GM11168 (cell line): ENCODE data around the gene RBBP8.
"Not testable (repeated sequence)": the region's sequence is repeated elsewhere in the genome, so short reads cannot be mapped to it uniquely, and the experiment has no call there.

Experiments
- in situ Hi-C: fragments of 300-500 bp; cut with MboI; formaldehyde crosslinking; loops from one replicate; pipeline ENCODE4 v1.12.0; 2022; ENCODE audit warnings: low sequenced_read_pairs; ENCODE audit not compliant: unreplicated experiment

Gene RBBP8

DNA sequence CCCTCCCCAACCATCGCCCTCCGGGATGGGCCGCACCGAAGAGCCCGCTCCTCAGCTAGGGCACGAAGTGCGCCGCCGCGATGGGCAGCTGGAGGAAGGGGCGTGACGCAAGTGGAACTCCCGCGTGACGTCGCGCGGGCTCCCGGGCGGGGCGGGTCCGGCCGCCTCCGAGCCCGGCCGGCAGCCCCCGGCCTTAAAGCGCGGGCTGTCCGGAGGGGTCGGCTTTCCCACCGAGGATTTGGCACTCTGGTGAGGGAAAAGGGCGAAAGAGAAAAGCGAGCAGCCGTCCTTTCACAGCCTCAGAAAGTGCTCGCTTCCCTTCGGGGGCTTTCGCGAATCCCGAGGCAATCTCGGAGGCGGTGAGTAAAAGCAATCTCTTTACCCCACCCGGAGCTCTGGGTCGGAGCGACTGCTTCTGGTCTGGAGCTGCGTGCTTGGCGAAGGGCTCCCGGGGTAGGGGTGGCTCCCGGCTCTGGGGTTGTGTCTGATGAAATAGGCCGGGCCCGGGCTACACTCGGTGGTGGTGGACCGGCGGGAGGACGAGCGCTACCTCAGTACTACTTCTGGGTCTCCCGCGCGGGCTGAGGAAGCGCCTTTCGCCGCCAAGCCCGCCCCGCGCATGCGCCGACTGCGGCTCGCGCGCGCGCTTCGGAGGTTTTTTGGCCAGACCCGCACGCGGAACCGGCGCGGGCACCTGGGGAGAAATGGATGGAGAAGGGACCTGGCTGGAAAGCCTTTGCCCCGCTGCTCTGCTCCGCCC lies at the start of gene RBBP8:
Gene RBBP8, plus strand, starts transcription at position 123 of the 760 bp plus-strand sequence. CDS start 3,524 bp downstream, outside the sequence.
- in situ Hi-C loops, result no loop called here

DNA sequence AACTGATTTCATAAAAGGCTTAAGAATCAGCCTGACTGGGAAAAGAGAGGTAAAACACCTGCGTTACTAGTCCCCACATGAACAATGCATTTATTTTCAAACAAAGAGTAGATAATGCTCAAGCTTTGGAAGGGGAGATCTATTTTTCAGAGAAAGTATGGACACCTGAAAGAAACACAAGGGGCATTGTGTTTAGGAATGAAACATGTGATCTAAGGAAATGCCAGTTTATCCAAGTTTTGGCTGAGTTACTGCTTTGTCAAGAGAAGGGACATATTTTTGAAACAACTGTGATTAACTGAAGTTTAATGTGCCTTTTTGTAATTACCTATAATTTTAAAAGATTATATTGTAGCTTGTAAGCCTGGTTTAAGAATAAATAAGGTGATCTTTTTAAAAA lies 49.3 kb upstream of the RBBP8 start:
- in situ Hi-C loops, result no loop called here

DNA sequence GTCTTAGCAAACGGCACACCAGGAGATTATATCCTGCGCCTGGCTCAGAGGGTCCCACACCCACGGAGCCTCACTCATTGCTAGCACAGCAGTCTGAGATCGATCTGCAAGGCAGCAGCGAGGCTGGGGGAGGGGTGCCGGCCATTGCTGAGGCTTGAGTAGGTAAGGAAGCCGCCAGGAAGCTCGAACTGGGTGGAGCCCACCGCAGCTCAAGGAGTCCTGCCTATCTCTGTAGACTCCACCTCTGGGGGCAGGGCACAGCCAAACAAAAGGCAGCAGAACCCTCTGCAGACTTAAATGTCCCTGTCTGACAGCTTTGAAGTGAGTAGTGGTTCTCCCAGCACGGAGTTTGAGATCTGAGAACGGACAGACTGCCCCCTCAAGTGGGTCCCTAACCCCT lies 47.4 kb upstream of the RBBP8 start:
- in situ Hi-C loops, result not testable (repeated sequence)

DNA sequence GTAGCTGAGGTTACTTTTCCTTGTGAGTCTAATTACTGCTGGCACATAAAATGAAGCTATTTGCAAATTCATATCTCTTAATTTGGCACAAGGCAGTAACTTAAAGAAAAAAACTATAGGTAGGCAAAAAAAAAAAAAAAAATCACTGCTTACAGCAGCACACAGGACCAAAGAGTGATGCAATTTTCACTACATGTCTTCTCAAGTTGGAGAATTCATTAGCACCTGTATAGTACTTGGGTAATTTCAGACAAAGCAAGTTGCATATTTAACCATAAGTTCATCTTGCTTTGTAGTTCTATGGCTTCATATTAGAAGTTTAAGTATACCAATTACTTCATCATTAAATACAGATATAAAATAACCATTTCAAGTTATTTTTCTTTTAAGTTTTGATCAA lies 33.7 kb upstream of the RBBP8 start:
- in situ Hi-C loops, result no loop called here

DNA sequence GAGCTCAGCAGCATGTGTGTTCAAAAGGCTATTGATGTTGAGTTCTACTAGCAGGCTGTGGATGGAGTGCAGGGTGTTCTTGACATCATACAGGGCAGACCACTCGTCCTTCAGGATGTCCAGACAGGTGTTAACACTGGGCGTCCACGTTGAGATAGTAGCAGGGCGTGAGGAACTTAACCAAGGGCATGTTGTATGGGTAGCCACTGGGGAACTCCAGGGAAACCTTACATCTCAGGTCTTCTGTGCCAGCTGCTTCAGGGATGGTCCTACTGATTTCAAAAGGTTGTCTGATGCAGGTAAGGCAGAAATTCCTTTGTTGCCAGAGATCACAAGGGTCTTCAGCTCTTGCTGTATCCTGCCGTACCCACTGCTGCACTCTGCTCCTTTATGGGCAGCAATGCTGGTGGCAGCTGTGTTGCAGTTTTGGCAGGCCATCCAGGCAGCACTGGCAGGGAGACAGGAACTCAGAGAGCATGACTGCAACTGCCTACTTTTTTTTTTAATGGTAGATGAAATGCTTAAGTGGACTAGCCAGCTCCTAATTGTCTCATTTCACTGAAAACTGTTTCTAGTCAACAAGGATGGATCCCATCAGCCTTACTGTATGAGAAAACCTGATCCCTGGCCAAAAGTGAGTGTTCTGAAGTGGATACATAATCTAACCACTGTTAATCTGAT lies 32.4 kb upstream of the RBBP8 start:
- in situ Hi-C loops, result no loop called here

DNA sequence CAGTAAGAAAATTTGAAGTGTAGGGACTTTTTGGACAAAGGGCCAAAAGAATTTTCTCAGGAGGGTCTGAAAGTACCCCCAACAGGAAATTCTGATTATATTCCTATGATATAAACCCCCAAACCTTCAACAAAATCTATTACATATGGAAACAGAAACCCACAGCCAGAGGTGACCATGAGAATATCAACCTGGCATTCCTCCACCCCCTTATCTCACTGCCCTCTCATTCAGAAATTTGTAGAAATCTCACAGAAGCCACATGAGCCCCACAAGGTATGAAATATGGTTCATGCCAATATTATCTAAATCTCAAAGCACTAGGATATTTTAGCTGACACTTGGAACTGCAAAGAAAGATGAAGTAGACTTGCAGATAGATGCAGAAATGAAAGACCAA lies 31.0 kb upstream of the RBBP8 start:
- in situ Hi-C loops, result no loop called here

DNA sequence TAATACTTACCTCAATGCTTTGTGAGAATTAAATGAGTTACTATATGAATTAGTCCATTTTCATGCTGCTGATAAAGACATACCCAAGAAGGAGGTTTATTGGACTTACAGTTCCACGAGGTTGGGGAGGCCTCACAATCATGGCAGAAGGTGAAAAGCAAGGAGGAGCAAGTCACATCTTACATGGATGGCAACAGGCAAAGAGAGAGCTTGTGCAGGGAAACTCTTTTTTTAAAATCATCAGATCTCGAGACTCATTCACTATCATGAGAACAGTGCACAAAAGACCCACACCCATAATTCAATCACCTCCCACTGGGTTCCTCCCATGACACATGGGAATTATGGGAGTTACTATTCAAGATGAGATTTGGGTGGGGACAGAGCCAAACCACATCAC lies 29.9 kb upstream of the RBBP8 start:
- in situ Hi-C loops, result not testable (repeated sequence)

DNA sequence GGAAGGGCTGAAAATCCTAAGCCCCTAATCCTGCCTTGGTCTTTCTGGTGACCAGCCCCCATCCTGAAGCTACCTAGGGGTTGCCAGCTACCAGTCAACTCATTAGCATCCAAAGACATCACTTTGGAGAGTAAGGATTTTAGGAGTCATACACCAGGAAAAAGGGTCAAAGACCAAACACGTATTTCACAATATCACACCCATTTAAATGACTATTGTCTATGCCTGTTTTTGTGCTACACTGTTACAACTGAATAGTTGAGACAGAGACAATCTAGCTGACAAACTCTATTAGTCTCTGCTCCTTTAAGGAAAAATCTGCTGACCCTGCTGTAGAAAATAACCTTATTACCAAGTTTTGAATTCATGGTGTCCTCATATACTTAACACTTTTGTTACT lies 21.0 kb upstream of the RBBP8 start:
- in situ Hi-C loops, result no loop called here

DNA sequence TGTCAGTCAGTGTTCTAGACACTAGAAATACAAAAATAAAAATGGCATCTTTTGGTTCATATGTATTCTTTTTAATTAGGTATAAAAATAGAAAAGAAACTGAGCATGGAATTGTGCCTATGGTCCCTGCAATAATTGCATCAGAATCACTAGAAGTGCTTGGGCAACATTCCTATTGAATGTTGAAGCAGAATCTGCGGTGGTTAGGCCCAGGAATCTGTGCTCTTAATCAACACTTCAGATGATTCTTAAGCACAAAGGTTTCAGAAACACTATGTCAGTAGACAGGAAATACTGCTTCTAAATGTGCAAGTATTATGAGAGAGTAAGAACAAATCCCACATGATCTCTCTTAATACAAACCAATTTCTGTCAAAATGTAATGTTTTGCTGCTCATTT lies 20.3 kb upstream of the RBBP8 start:
- in situ Hi-C loops, result no loop called here

DNA sequence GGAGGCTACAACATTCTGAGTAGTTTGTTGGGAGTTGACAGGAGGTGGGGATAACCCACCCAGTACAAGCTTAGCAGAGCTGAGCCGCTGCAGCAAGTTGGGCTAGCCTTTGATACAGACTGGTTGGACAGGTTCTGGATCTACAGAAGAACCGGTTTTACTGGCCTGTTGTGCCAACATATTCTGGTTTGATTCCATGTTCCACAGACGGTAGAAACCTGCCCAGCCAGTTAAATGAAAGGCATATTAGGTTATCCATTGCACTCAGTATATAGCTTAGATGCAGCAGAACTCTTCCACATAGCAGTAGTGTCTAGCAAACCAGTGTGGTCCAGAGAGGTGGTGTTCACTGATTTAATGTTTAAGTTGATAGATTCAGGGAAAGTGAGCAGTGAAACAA lies 19.3 kb upstream of the RBBP8 start:
- in situ Hi-C loops, result no loop called here

DNA sequence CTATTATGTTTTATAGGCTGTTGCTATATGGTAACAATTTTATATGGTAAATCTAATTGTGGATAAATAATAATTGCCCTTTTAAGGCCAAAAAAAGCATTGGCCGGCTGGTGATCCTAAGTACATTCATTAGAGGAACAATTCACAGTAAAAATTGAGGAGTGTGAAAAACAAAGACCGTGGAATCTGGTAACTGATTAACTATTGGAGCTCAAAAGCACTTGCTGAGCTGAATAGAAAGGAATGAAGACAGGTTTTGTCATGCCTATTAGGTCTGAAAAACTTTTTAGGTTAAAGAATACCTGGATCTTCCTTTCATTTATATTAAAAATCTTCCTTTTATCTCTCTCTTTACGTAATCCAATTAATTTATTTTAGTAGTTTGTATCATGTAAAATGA lies 18.5 kb upstream of the RBBP8 start:
- in situ Hi-C loops, result no loop called here

DNA sequence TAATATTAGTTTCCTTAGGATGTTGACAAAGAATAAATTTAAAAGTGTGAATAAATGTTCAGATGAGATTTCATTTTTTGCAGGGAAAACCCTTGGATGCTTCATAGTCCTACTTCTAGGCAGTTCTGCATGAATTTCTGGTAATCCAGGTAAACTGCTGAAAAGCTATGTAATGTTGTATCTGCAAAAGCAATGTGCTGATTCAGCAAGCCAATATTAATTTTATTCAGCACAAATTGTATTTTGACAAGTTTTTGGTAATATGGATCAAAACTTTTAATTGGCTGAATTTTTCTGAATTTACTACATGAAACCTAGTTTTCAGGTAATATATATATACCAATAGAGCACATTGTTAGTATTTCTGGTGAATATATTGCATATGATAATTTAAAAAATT lies 17.8 kb upstream of the RBBP8 start:
- in situ Hi-C loops, result no loop called here

DNA sequence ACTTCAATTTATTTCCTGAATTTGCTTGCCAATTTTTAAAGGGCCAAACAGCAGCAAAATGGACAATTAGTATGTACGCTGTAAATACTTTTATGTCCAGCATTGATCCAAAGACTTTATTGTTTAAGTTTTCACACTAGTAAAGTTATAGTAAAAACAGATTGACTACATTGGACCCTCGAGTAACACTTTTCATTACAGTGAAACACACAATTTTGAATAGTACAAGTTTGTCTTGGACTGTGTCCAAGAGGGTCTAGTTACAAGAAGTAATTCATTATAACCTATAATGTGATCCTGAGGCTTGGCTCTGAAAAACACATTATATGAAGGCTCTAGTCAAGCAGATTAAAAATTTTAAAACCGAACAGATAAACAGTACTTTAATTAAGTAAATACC lies 11.4 kb upstream of the RBBP8 start:
- in situ Hi-C loops, result no loop called here

DNA sequence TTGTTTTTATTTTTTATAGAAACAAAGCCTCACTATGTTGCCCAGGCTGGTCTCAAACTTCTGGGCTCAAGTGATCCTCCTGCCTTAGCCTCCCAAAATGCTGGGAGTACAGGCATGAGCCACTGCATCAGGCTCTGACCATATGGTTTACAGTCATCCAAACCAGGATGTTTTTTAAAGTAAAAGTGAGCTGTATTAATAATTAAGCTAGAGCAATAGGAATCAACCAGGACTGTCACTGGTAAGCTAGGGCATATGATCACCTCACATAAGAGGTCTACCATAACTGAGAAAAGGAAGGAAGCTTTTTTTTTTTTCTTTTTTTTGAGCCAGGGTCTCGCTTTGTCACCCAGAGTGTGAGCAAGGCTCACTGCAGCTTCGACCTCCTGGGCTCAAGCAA lies 8.5 kb upstream of the RBBP8 start:
- in situ Hi-C loops, result no loop called here

DNA sequence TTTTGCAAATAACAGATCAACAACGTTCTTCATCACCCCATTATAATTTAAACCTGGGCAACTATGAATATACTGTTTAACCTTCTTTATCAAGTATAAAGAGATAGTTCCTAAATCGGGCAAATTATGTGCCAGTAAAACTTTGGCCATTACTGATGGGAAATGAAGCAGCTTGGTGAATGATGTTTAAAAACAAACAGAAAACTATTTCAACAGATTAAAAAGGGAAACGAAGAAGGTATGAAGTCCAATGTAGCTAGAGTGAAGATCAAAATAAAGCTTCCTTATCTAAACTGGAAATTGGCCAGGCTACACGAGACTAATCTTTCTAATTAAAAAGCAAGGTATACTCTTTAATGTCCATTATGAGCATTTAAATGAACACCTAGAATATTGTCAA lies 6.7 kb upstream of the RBBP8 start:
- in situ Hi-C loops, result no loop called here

DNA sequence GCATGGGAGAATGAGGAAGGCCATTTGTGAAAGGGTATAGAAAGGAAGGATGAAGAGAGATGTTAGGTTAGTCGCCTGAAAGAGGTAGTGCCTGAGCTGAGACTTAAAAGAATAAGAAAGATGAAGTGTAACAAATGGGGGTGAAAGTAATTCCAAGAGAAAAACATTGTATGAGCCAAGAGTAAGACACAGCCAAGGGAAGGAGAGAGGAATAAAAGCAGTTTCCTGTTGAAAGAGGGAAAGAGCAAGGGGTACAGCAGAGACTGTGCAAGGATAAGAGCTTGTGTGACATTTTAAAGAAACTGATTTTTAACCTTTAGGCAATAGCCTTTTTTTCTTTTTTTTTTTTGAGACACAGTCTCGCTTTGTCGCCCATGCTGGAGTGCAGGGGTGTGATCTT lies 4.8 kb upstream of the RBBP8 start:
- in situ Hi-C loops, result no loop called here

DNA sequence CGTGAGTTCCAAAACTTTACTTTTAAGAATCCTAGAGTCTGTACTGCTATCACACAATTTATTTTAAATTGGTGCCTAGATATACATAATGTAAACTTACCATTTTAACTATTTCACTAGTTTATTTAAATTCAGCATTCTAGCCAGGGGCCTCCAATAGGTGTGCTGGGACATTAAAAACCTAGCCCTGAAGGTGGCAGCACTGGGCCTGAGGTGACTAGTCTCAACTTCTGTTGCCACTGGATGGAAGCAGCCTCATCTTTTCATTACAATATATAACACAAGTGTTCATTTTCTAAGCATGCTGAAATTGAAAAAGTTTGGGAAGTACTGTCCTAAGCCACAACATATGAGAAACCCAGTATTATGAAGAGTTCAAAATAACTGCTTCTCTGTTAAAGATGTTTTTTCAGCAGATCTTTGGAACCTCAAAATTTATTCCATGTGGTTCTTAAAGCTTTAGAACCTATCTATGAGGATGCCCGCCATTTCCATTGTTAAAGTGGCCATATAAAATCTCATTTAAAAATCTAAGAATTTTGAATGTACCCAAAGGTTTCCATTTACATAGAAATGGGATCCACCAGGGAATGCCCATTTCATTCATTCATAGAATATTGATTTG lies 2.9 kb upstream of the RBBP8 start:
- in situ Hi-C loops, result no loop called here

DNA sequence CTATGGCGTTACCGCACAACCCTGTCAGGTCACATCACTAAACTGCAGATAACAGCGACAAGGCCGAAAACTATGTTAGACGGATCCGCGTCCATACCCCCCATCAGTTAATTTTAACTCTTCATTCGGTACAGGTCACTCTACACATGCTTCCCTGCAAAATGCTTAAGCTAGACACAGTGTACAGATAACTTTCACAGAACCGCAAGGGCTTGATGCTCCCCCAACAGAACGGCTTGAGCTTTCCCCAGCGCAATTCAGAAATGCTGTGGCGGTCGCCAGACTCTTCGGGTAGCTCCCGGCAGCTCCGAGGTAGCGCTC lies 283 bp upstream of the RBBP8 start:
- in situ Hi-C loops, result no loop called here

DNA sequence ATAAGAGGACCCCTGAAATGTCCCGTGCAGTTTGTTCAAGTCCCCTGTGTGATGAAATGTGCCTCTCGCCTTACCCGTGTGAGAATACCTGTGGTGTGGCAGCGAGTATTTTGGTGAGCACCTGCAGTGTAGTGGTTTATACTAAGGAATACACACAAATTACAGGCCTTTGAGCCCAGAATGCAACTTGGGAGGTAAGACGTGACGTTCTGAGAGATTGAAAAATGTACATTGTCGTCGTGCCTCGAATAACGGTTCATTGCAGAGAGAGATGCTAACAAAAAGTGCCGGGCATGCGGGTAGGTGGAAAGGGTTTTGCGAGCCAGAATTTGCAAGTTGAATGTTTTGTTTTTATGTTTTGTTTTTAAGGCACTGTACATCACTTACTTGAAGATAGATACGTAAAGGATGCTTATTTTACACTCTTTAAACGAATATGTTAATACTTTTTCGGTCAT lies 867 bp downstream of the RBBP8 start:
- in situ Hi-C loops, result no loop called here

DNA sequence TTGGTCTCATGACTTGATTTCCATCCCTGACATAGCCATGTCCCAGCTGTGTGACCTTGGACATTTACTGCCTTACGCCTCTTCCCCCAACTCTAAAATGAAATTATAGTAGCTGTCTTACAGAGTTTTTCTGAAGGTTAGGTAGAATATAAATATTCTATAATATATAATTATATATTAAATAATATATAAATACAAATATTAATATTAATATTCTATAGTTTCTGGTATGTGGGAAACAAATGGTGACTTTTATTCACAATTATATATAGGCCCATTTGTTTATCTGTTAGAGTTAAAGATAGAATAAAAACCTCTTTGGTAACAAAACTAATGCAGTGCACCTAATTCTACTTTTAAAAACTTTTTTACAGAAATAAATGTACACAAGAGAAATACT lies 1.7 kb downstream of the RBBP8 start:
- in situ Hi-C loops, result no loop called here

DNA sequence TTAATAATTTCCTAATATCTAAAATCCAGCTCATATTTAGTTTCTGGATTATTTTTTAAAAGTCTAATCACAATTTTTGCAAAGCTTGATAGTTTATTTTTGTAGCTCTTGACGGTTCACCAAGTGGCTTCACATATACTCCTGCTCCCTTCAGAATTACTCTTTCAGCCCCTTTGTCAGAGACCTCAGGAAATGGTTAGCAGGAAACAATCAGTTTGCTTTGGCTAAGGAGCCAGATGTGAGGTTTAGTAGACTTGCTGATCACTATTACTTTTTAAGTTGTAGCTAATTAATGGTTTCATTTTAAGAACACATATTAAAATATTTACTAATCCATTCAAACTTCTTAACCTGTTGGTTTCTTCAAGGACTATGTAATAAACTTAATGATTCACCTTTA lies 2.3 kb downstream of the RBBP8 start:
- in situ Hi-C loops, result no loop called here

DNA sequence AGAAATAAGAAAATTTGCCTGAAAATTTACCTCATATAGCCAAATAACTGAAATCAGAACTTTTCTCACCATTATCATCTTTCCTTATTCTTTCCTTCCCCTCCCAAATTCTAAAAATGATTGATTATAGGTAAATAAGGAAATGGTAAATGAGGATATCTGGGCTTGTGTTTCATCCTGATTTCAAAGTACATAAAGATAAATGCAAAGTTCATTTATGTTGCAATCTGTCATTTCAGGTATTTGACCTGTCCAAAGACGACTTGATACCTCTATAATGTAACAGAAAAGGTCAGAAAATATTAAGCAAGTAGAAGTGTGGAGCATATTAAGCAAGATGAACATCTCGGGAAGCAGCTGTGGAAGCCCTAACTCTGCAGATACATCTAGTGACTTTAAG lies 3.4 kb downstream of the RBBP8 start:
- in situ Hi-C loops, result no loop called here
